Astrocyte (in vitro differentiated cells and primary cell): ENCODE results near the gene ARHGEF5.

Experiments
- EZH2 ChIP-seq: IDR thresholded peaks from 2 replicates; pipeline ENCODE4 v1.6.1; 2012; ENCODE audit warnings: mild to moderate bottlenecking, low read length, inconsistent platforms; ENCODE audit not compliant: insufficient read depth
- TF ChIP-seq, protein P1 (sequence below): IDR thresholded peaks from 2 replicates; pipeline ENCODE4 v1.5.1; 2011; ENCODE audit warnings: low read depth, mild to moderate bottlenecking, inconsistent platforms, low read length, moderate library complexity; ENCODE audit not compliant: insufficient read depth

DNA sequence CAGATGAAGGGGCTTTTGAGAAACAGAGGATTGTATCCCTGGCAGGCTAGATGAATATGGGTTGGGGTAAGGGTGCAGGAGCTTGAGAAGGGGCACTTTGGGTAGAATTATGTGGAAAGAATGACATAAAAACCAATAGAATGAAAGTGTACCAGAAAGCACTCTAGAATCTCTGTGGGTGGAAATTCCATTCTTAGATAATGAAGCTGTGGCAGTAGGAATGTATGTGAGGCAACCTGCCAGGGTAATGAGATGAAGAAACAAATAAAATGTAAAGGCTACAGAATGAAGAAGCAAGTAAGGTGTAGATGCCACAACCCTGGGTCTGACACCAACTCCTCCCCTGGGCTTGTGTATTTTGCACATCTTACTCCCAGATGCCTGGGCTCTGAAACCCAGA is 31.5 kb downstream of the ARHGEF5 start:
- TF ChIP-seq, protein P1, sequence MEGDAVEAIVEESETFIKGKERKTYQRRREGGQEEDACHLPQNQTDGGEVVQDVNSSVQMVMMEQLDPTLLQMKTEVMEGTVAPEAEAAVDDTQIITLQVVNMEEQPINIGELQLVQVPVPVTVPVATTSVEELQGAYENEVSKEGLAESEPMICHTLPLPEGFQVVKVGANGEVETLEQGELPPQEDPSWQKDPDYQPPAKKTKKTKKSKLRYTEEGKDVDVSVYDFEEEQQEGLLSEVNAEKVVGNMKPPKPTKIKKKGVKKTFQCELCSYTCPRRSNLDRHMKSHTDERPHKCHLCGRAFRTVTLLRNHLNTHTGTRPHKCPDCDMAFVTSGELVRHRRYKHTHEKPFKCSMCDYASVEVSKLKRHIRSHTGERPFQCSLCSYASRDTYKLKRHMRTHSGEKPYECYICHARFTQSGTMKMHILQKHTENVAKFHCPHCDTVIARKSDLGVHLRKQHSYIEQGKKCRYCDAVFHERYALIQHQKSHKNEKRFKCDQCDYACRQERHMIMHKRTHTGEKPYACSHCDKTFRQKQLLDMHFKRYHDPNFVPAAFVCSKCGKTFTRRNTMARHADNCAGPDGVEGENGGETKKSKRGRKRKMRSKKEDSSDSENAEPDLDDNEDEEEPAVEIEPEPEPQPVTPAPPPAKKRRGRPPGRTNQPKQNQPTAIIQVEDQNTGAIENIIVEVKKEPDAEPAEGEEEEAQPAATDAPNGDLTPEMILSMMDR = no peak
- no peak for TF ChIP-seq EZH2
